NB4 (cell line): ENCODE measurements around the gene PCCA.

Source experiments
- MYC ChIP-seq: IDR thresholded peaks from 2 replicates; pipeline ENCODE4 v1.6.1; 2011; ENCODE audit warnings: low read depth, low read length
- POLR2A ChIP-seq: IDR thresholded peaks from 2 replicates; pipeline ENCODE4 v1.6.1; 2011; ENCODE audit warnings: mild to moderate bottlenecking; ENCODE audit not compliant: insufficient read length; ENCODE audit errors: extremely low read depth
- TF ChIP-seq, protein P1 (sequence below): IDR thresholded peaks from one replicate; pipeline ENCODE4 v1.5.1; 2012; ENCODE audit warnings: low read depth, low read length
- TF ChIP-seq, protein P2 (sequence below): IDR thresholded peaks from 2 replicates; pipeline ENCODE4 v1.6.1; 2011; ENCODE audit warnings: low read depth, low read length

DNA sequence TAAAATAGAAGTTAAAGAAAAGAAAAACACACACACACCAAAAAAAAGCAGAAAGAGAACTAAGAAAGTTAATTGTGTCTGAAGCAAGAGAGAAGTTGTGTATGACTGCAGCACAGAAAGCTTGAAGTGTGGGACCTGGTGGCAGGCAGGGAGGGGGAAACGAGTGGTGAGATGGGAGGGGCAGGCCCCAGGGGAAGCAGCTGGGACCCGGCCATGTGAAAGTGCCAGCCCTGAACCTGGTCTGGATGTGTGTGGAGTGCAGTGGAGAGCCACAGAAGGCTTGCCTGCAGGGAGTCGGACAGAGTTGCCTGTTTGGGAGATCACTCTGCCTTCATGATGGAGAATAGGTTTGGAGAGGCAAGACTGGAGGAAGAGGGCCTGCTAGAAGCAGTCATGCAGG is 300.7 kb downstream of the PCCA start:
- TF ChIP-seq, protein P1, sequence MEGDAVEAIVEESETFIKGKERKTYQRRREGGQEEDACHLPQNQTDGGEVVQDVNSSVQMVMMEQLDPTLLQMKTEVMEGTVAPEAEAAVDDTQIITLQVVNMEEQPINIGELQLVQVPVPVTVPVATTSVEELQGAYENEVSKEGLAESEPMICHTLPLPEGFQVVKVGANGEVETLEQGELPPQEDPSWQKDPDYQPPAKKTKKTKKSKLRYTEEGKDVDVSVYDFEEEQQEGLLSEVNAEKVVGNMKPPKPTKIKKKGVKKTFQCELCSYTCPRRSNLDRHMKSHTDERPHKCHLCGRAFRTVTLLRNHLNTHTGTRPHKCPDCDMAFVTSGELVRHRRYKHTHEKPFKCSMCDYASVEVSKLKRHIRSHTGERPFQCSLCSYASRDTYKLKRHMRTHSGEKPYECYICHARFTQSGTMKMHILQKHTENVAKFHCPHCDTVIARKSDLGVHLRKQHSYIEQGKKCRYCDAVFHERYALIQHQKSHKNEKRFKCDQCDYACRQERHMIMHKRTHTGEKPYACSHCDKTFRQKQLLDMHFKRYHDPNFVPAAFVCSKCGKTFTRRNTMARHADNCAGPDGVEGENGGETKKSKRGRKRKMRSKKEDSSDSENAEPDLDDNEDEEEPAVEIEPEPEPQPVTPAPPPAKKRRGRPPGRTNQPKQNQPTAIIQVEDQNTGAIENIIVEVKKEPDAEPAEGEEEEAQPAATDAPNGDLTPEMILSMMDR = no peak
- TF ChIP-seq, protein P2, sequence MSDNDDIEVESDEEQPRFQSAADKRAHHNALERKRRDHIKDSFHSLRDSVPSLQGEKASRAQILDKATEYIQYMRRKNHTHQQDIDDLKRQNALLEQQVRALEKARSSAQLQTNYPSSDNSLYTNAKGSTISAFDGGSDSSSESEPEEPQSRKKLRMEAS = peak; percentile 36; the same call in 1 of the 2 replicates
- TF ChIP-seq POLR2A = no peak
- peak; percentile 23; the same call in 1 of the 2 replicates for TF ChIP-seq MYC
